ENCODE results near the gene DNAL4. TPM values are rescaled to one million over a fixed set of nuclear protein-coding genes. Genes with fewer than 3 reads are reported as not detected.
A peak's percentile ranks its signal among the peaks of the same experiment; 100 is the strongest.

The DNAL4 gene
- total RNA-seq, 1 experiment from 2014 or later: 6.9 TPM

DNA sequence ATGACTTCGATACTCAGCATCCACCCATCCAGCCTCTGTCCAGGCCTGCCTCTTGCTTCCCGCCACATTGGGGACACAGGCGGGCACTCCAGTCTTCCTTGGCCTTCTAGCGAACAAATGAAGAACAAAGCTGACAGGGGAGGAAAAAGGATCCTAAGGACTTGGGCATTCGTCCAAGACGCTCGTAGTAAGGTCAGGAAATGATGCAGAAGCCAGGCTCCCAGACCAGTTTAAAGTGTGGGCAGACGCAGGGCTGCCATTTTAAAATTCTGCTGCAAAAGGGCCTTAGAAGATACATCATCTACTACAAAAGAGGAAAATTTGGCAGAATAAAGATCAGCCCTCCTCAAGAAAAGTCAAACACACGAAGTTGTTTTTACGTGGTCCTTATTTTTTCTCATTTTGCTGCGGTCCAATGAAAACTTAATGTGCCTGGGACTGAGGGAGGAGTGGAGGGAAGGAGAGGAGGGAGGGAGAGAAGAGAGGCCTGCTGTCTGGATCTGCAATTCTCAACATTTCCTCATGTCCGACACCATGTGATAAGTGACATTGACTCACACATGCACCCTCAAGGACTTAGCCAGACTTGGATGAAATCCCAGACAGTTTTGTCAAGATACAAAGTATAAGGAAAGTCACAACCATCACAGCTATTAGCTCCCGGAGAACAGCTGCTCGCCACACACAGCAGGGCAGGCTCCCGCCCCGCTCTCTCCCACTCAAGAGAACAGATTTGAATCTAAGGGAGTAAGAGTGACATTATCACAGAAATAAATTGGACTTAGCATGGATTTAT lies 5.7 kb downstream of the DNAL4 start:
- DNase-seq (ENCODE audit: extremely low read depth, low read depth): no peak

GRCh38 chr22:38786631-38787030 lies 7.3 kb downstream of the DNAL4 start:
- no peak for DNase-seq (ENCODE audit: extremely low read depth, low read depth)

DNA sequence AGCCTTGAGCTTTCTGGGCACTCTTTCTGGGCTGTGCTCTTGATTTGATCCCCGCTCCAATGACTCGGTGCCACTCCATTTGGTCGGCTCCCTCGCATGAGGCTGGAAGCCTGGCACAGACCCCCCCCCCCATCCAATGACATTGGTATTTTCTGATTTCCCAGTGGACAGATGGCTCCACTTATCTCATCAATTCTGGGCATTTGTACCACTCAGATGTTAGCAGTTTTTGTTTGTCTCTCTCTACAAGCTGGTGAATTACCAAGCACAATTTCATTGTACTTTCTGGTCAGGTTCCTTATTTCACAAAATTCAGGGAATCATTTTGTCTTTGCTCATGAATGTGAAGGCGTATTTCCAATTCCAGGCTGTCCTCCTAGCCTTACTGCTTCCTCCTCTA lies 9.1 kb downstream of the DNAL4 start:
- DNase-seq (ENCODE audit: extremely low read depth, low read depth): no peak

DNA sequence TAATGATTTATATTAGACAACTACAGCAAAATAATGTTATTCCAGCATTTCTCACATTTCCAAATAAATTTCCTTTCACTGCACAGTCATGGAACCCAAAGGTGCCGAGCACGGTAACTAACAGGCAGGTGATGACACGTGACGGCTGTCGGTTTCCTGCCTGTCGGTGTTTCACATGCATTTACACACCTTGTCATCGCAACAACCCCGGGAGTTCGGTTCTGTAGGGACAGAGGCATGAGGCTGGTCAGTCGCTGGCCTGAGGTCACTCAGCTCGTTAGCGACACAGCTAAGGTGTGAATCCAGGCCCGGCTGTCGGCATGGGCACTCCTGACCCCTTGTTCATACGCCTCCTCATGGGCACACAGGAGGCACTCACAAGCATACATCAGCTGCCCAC lies 9.9 kb downstream of the DNAL4 start:
- DNase-seq (ENCODE audit: extremely low read depth, low read depth): no peak

DNA sequence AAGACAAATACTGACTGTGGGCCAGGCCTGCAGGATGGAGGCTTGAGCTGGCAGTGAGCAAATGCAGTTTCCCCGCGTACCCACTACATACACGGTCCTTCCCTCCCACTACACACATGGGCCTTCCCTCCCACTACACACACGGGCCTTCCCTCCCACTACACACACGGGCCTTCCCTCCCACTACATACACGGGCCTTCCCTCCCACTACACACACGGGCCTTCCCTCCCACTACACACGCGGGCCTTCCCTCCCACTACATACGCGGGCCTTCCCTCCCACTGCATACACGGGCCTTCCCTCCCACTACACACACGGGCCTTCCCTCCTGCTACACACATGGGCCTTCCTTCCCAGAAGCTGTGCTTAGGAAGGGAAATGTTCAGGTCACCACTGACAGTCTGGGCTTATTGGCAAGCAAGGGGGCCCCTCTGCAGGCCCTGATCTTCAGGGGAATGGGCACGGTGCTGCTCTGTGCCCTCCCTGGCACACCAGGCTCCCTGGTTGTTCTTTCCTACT lies 10.8 kb downstream of the DNAL4 start:
- no peak for DNase-seq (ENCODE audit: extremely low read depth, low read depth)

DNA sequence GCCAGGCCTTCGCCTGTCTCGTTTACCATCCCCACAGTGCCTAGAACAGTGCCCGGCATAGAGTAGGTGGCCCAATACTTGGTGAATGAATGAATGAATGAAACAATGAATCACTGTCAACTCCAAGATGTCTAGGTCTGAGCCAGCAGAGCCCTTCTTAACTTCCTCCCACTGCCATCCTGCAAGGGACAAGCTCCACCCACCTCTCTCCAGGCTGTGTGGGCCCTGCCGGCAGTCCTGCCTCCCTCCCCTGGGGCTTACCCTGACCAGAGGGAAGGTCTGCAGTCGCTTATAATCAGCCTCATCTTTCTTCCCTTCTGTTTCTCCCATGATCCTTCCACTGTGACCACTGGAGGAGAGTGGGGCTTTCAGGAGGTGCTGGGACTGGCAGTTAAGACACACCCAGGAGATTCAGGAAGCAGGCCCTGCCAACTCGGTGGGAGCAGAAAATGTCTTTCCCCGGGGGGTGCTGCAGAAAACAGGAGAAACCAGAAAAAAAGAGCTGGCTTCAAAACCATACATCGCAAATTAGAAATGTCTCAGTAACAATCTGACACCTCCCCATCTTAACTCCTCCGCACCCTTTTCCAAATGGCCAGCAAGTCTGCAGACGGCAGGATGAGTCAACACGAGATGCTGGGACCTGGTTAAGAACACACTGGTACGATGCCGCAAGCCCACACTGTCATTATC lies 11.4 kb downstream of the DNAL4 start:
- DNase-seq (ENCODE audit: extremely low read depth, low read depth): no peak

GRCh38 chr22:38781033-38781432 lies 12.9 kb downstream of the DNAL4 start:
- no peak for DNase-seq (ENCODE audit: extremely low read depth, low read depth)

- no peak for DNase-seq (ENCODE audit: extremely low read depth, low read depth)
Observed at GRCh38 chr22:38777087-38777671, 16.8 kb downstream of the DNAL4 start.

DNA sequence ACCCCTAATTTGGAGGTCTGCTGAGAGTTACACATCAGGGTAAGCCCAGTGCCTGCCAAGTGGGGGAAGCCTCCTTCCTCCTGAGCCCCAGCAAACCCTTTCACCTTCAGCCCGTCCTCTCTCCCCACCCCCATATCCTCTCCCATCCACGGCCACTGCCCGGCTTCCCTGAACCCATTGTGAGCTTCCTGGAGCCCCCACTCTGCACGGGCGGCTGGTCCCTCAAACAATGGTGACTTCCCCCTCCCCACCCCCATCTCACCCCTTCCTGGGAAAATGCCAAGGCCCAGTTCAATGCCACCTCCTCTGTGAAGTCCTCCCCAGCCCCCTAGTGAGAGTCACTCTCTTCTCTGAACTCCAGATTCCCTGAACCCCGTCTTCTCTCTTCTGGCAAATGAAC lies 17.9 kb downstream of the DNAL4 start:
- DNase-seq (ENCODE audit: extremely low read depth, low read depth): no peak

DNA sequence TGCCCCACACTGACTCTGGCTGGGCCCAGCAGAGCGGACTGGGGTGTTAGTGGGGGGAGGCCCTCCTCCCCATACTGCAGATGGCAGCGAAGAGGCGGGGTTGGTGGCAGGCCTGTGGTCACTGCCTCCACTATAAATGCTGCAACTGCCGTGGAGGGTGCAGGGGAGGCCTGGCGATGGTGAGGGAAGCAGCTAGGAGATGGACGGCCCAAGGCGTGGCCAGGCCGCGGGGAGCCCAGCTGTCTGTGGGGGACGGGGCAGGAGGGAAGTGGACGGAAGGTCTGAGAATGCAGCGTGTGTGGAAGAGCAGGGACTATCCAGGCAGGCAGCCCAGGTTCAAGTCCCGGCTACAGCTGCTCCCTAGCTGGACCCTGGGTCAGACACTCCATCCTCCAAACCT lies 18.3 kb downstream of the DNAL4 start:
- DNase-seq (ENCODE audit: extremely low read depth, low read depth): no peak

GRCh38 chr22:38774496-38775166 lies 19.3 kb downstream of the DNAL4 start:
- no peak for DNase-seq (ENCODE audit: extremely low read depth, low read depth)

DNA sequence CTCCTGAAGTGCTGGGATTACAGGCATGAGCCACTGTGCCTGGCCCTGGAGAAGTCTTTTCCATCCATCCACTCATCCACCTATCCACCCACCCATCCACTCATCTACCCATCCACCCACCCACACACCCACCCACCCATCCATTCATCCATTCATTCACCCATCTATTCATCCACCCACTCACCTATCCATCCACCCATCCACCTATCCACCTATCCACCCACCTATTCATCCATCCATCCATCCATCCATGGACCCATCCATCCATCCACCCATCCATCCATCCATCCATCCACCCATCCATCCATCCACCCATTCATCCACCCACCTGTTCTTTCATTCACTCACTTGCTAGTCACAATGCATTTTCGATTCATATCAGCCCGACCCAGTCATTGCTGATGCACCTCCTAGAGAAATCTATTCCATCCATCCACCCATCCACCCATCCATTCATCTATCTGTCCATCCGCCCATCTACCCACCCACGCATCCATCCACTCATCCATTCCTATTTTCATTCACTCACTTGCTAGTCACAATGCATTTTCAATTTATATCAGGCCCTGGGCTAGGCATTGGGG lies 20.5 kb downstream of the DNAL4 start:
- no peak for DNase-seq (ENCODE audit: extremely low read depth, low read depth)

DNA sequence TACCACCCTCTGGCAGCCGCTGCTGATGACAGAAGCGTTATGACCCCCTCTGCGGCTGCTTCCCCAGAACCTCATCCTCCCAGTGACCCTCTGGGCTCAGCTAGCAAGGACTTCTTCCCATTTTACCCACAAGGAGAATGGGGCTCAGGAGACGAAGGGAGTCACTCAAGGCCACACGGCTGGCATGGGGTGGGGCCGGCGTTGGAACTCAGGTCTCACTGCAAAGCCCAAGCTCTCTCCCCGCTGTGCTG lies 21.4 kb downstream of the DNAL4 start:
- no peak for DNase-seq (ENCODE audit: extremely low read depth, low read depth)

DNA sequence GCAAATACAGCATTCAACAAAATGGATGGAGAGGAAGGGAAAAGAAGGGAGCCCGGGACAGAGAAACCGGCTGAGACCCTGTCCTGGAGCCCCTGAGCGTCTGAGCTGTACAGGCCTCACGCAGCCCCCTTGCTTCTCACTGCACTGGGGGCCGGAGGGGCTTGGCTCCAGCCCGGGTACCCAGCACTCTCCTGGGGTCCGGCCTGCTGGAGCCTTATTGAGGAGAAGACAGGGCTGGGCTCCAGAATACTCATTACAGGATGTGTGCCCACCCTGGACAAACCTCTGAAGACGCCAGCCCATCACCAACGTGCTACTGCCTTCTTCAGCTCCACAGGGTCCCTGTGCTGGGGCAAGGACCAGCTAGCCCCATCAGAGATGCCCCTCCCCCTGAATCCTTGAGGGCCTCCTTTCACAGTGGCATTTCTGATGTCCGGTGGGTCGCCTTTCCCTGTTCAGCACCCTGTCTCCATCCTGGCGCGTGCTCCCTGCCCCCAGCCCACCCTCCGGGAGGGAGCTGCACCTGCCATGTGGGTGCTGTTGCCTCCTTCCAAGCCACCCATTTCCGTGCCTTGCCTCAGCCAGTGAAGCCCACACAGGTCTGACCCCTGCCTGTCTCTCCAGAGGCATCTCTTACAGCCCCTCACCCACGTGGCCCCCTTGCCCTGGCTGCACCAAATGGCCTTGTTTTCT lies 23.5 kb downstream of the DNAL4 start:
- no peak for DNase-seq (ENCODE audit: extremely low read depth, low read depth)

- no peak for DNase-seq (ENCODE audit: extremely low read depth, low read depth)
Observed at GRCh38 chr22:38768036-38768435, 25.9 kb downstream of the DNAL4 start.

DNA sequence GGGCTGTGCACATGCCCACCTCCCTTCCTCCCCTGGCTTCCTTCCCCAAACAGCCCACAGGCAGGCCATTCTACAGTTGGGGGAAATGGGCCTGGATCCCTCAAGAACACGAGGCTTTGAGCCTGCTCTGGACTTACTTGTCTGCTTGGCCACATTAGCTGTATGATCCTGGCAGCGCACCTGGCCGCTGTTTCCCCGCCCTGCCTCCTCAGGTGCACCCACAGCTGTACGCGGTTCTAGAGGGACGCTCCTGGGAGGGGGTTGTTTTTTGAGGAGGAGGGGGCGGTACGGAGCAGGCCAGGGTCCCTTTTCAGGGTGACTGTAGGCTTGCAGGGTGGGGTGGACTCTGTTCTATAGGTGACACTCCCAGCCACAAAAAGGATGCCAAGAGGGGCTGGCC lies 26.6 kb downstream of the DNAL4 start:
- DNase-seq (ENCODE audit: extremely low read depth, low read depth): no peak

GRCh38 chr22:38766076-38766777 lies 27.7 kb downstream of the DNAL4 start:
- DNase-seq (ENCODE audit: extremely low read depth, low read depth): peak; percentile 39

DNA sequence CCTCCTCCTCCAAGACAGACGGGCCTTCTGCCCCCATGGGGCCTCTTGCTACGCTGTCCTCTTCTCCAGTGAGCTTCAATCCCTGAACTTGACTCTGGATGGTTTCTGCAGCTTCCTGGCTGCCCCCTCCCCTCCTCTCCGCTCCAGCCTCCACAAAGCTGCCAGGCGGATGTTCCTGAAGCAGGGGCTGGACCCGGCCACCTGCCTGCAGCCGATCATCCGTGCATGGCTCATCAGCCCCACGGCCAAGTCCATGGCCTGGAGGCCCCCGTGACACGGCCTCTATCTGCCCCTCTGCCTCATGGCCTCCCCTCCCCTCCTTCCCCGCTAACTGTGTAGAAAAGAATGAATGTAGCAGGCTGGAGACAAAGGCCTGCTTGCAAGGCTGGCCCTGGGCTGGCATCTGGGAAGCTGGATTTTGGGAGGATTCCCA lies 31.4 kb downstream of the DNAL4 start:
- DNase-seq (ENCODE audit: extremely low read depth, low read depth): no peak

DNA sequence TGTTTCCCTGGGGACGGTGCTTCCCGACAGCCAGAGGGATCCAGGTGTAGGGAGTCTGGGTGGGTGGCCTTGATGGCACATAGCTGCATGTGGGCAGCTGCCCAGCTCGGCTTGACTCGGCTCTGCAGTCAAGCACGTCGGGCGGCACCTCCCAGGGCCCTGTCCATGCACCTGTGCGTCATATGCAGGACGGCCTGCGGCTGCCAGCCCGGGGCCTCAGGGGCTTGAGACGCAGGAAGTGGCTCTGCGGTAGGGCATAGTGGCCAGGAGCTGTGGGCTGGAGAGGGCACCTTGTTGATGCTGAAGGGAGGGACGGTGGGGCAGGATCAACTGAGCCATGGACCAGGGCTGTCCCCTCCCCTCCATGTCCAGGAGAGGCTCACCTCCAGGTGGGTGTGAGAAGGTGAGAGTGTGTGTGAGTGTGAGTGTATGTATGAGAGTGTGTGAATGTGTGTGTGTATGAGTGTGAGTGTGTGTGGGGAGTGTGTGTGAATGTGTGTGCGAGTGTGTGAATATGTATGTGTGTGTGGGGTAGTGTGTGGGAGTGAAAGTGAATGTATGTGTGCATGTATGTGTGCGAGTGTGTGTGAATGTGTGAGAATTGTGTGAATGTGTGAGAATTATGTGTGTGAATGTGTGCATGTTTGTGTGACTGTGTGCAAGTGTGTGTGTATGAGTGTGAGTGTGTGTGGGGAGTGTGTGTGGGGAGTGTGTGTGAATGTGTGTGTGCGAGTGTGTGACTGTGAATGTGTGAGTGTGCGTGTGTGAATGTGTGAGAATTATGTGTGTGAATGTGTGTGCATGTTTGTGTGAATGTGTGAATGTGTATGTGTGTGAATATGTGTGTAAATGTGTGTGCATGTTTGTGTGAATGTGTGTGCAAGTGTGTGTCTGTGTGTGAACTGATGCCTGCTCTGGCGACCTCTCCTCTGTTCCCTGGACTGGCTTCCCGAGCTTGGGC lies 32.5 kb downstream of the DNAL4 start:
- DNase-seq (ENCODE audit: extremely low read depth, low read depth): no peak

Measured in NCI-H460 (cell line).